HepG2 (cell line): ENCODE measurements around the gene H19. TPM values are rescaled to one million over a fixed set of nuclear protein-coding genes. Genes with fewer than 3 reads are reported as not detected.

Experiments
- ATAC-seq: fragments of 200-7000 bp; cut with Tn5 transposase; 3 replicates; pipeline ENCODE4 v1.9.1; 2020; ENCODE audit warnings: mild to moderate bottlenecking, moderate library complexity
- BruUV-seq: library from RNA; stranded (reverse); fragments of 400-500 nt; replicated peaks from 2 replicates; lab custom pipeline; 2021; lab: Mats Ljungman, UMichigan
- CTCF ChIA-PET: fragments of 300-600 bp; formaldehyde crosslinking; extraction: SDS; loops from one replicate; lab custom pipeline; 2021; ENCODE audit warnings: low total read pairs, inconsistent platforms, low intra/inter-chr PET ratio; lab: Yijun Ruan, JAX
- POLR2A ChIA-PET: fragments of 350-600 bp; sonication (Branson Sonifier 250); formaldehyde crosslinking; loops from one replicate; lab custom pipeline; 2020; ENCODE audit warnings: antibody characterized with exemption, inconsistent platforms; lab: Yijun Ruan, JAX
- DNase-seq: peaks from one replicate; pipeline ENCODE4 v3.0.0-alpha.2; 2015; ENCODE audit warnings: low spot score
- FAIRE-seq: peaks from 3 replicates; lab custom pipeline; 2011; peaks lifted over from hg19 to GRCh38; lab: Jason Lieb, UNC
- H2AFZ ChIP-seq: one replicate; pipeline ENCODE4 v1.6.1; 2011; ENCODE audit warnings: low read length, inconsistent platforms
- H3K27ac ChIP-seq: fragments of 300-600 bp; 3 replicates; pipeline ENCODE4 v1.8.0; 2011; ENCODE audit warnings: mixed run types, mild to moderate bottlenecking, mixed read lengths, low read length, inconsistent platforms; ENCODE audit not compliant: insufficient read depth; ENCODE audit errors: extremely low read length
- H3K27me3 ChIP-seq, 2 experiments: fragments of 200-600 bp in 1 of 2; 2 replicates in 1 of 2; 3 replicates in 1 of 2; pipeline versions ENCODE4 v1.6.0 to v1.8.0; 2011; ENCODE audit warnings: low read length in 2 of 2, mild to moderate bottlenecking in 2 of 2, moderate library complexity in 2 of 2, inconsistent platforms in 1 of 2; ENCODE audit not compliant: insufficient read depth in 2 of 2, control insufficient read depth in 1 of 2
- H3K36me3 ChIP-seq, 2 experiments: fragments of 200-600 bp in 1 of 2; replicated peaks in 1 of 2; 2 replicates in 1 of 2; 3 replicates in 1 of 2; pipeline versions ENCODE4 v1.5.1 to v1.8.0; 2011; ENCODE audit warnings: low read length in 2 of 2, inconsistent platforms in 1 of 2; ENCODE audit not compliant: insufficient read depth in 2 of 2, control insufficient read depth in 1 of 2
- H3K4me1 ChIP-seq: 2 replicates; pipeline ENCODE4 v1.5.1; 2012; ENCODE audit warnings: low read length, inconsistent platforms; ENCODE audit not compliant: insufficient read depth
- H3K4me2 ChIP-seq: 2 replicates; pipeline ENCODE4 v1.6.0; 2011; ENCODE audit warnings: low read depth, low read length, inconsistent platforms
- H3K4me3 ChIP-seq, 3 experiments: fragments of 200-600 bp in 1 of 3; sonication (generic), shearing (Covaris generic) in 1 of 3; replicated peaks in 1 of 3; 2 replicates each; pipeline ENCODE4 v1.5.1; 2011 to 2016; ENCODE audit warnings: low read length in 3 of 3, inconsistent platforms in 2 of 3, low read depth in 2 of 3, mild to moderate bottlenecking in 2 of 3, control low read depth in 1 of 3, mixed read lengths in 1 of 3; ENCODE audit not compliant: insufficient read depth in 1 of 3
- H3K79me2 ChIP-seq: one replicate; pipeline ENCODE4 v1.6.1; 2011; ENCODE audit warnings: low read length, inconsistent platforms; ENCODE audit not compliant: insufficient read depth
- H3K9ac ChIP-seq: 2 replicates; pipeline ENCODE4 v1.6.0; 2011; ENCODE audit warnings: mild to moderate bottlenecking, low read depth, low read length, inconsistent platforms; ENCODE audit not compliant: insufficient read depth
- H3K9me3 ChIP-seq: 2 replicates; pipeline ENCODE4 v1.5.1; 2012; ENCODE audit warnings: mild to moderate bottlenecking, low read length
- H4K20me1 ChIP-seq: 2 replicates; pipeline ENCODE4 v1.6.0; 2011; ENCODE audit warnings: inconsistent platforms, mild to moderate bottlenecking, low read length, moderate library complexity; ENCODE audit not compliant: insufficient read depth
- ARID2 ChIP-seq: sonication (generic); formaldehyde crosslinking; IDR thresholded peaks from 2 replicates; pipeline ENCODE4 v1.8.1; 2022; ENCODE audit warnings: mild to moderate bottlenecking, missing genetic modification reagents, borderline replicate concordance
- EEA1 ChIP-seq: sonication (generic); formaldehyde crosslinking; IDR thresholded peaks from 2 replicates; pipeline ENCODE4 v1.5.1; 2020; ENCODE audit warnings: mild to moderate bottlenecking, missing genetic modification reagents, borderline replicate concordance
- GLMP ChIP-seq: sonication (generic); formaldehyde crosslinking; IDR thresholded peaks from 2 replicates; pipeline ENCODE4 v1.9.0; 2021; ENCODE audit warnings: missing genetic modification reagents, mild to moderate bottlenecking, borderline replicate concordance
- IRF2 ChIP-seq: IDR thresholded peaks from 2 replicates; pipeline ENCODE4 v1.6.1; 2018; ENCODE audit warnings: missing genetic modification reagents, missing compliant biosample characterization
- POGZ ChIP-seq: sonication (generic); formaldehyde crosslinking; IDR thresholded peaks from 2 replicates; pipeline ENCODE4 v1.4.0; 2020; ENCODE audit warnings: mild to moderate bottlenecking, missing genetic modification reagents
- RCOR2 ChIP-seq: IDR thresholded peaks from 2 replicates; pipeline ENCODE4 v1.6.1; 2016; ENCODE audit warnings: missing biosample characterization, missing genetic modification reagents
- SSRP1 ChIP-seq: IDR thresholded peaks from 2 replicates; pipeline ENCODE4 v1.6.1; 2016; ENCODE audit warnings: control low read depth
- ZBTB10 ChIP-seq: sonication (generic); formaldehyde crosslinking; IDR thresholded peaks from 2 replicates; pipeline ENCODE4 v1.4.0; 2020; ENCODE audit warnings: missing genetic modification reagents, borderline replicate concordance
- ZFP37 ChIP-seq: sonication (generic); formaldehyde crosslinking; IDR thresholded peaks from 2 replicates; pipeline ENCODE4 v1.4.0; 2020; ENCODE audit warnings: missing genetic modification reagents, borderline replicate concordance
- ZNF329 ChIP-seq: sonication (generic); formaldehyde crosslinking; IDR thresholded peaks from 2 replicates; pipeline ENCODE4 v1.9.0; 2021; ENCODE audit warnings: low read depth, mild to moderate bottlenecking, missing genetic modification reagents
- WGBS: methylation state at CpG from one replicate; pipeline ENCODE4 v1.1.6; 2017; ENCODE audit warnings: low lambda C conversion rate; 5-methylcytosine and 5-hydroxymethylcytosine counted together
- in situ Hi-C: cut with HindIII; loops from 2 replicates; pipeline ENCODE4 v1.10.0; 2017; ENCODE audit warnings: low pct_unique_long_range_greater_than_20kb; ENCODE audit not compliant: extremely low pct_ligation_motif_present
- intact Hi-C: fragments of 100-400 bp; cut with micrococcal nuclease; formaldehyde crosslinking; loops from one replicate; pipeline ENCODE4 v1.10.0; 2022; ENCODE audit not compliant: unreplicated experiment
- polyA plus RNA-seq, 8 experiments: library from polyadenylated mRNA; depleted of rRNA in 3 of 8; stranded (reverse) in 7 of 8; unstranded in 1 of 8; fragments of >200 nt; fragmentation: Illumina TruSeq in 4 of 8; extraction: Trizol in 4 of 8; gene quantifications; 2 replicates each; pipeline versions ENCODE4 v1.2.1 to v1.2.3, GENCODE V29; 2011 to 2016; ENCODE audit warnings: low read depth in 4 of 8, missing spikeins in 1 of 8, mixed read lengths in 1 of 8; ENCODE audit not compliant: insufficient read depth in 1 of 8
- total RNA-seq, 5 experiments: library from RNA; depleted of rRNA; stranded (reverse); fragments of >200 nt; fragmentation: Illumina TruSeq; extraction: Trizol; gene quantifications; 2 replicates each; pipeline ENCODE4 v1.2.3, GENCODE V29; 2016; ENCODE audit warnings: low read depth in 1 of 5
- TF ChIP-seq, protein P1 (sequence below): IDR thresholded peaks from 2 replicates; pipeline ENCODE4 v1.6.1; 2016; ENCODE audit warnings: low read depth, control low read depth

The H19 gene
- total and polyA plus RNA-seq, 2 of the 13 experiments (the other 11 are each of a cell fraction or from before 2014, with no cell fraction given) = 1.2 to 2.4 TPM

- no peaks in the 10 kb centered on the region for H3K36me3 ChIP-seq
- no peak overlapping the region for H3K27ac ChIP-seq
- no peak for FAIRE-seq
- H3K4me3 ChIP-seq = no peak overlapping the region
- no peak for ATAC-seq
- in situ Hi-C loops (no loop called here), intact Hi-C loops (no loop called here)
- H3K4me1 ChIP-seq = no peaks in the 10 kb centered on the region
- no peak for TF ChIP-seq IRF2
- TF ChIP-seq GLMP (CRISPR knock-in tag) = no peak
- no peak for TF ChIP-seq ZNF329
- no peaks in the 10 kb centered on the region for H4K20me1 ChIP-seq
- ChIA-PET POLR2A (interaction anchor here (0.8 to 5.6 kb wide), 5 partner anchors 19 to 201 kb away, joined by 3 to 124 read pairs (median 3); no protein-coding TSS in a partner anchor), CTCF (interaction anchor here (2.0 to 4.7 kb wide), 2 partner anchors 200 to 202 kb away, joined by 5 to 27 read pairs; no protein-coding TSS in a partner anchor)
- no peak overlapping the region for H2AFZ ChIP-seq
- H3K79me2 ChIP-seq = no peaks in the 10 kb centered on the region
- DNase-seq = no peak
- H3K27me3 ChIP-seq = no peaks in the 10 kb centered on the region
- H3K9ac ChIP-seq = no peak overlapping the region
- H3K9me3 ChIP-seq = no peaks in the 10 kb centered on the region
- WGBS = no CpG with 5 or more reads among the region's 15 CpGs
- H3K4me2 ChIP-seq = no peak overlapping the region
- BruUV-seq = no TSS peak
These were observed 47.7 kb downstream of the H19 start for GRCh38 chr11:1949922-1950321.

- Histone ChIP-seq H2AFZ (no peak overlapping the region), H3K4me1 (no peaks in the 10 kb centered on the region), H3K4me2 (no peak overlapping the region), H3K79me2 (no peaks in the 10 kb centered on the region), H3K27ac (no peak overlapping the region), H3K9me3 (no peaks in the 10 kb centered on the region), H4K20me1 (no peaks in the 10 kb centered on the region), H3K27me3 (no peaks in the 10 kb centered on the region), H3K9ac (no peak overlapping the region), H3K36me3 (no peaks in the 10 kb centered on the region), H3K4me3 (no peak overlapping the region)
- ATAC-seq (no peak), DNase-seq (no peak), FAIRE-seq (no peak)
- intact Hi-C loops (no loop called here), in situ Hi-C loops (no loop called here)
- CTCF ChIA-PET = interaction anchor here (2.0 to 4.7 kb wide), 2 partner anchors 201 to 202 kb away, joined by 5 to 27 read pairs; no protein-coding TSS in a partner anchor
- POLR2A ChIA-PET = interaction anchor here (1.0 to 5.6 kb wide), 9 partner anchors 20 to 258 kb away, joined by 3 to 124 read pairs (median 11); partner anchors contain the start of gene IGF2
- no TSS peak for BruUV-seq
- TF ChIP-seq EEA1 = no peak
- TF ChIP-seq ZFP37 (CRISPR knock-in tag) = no peak
- no peak for TF ChIP-seq SSRP1 (CRISPR knock-in tag)
- TF ChIP-seq, protein P1, sequence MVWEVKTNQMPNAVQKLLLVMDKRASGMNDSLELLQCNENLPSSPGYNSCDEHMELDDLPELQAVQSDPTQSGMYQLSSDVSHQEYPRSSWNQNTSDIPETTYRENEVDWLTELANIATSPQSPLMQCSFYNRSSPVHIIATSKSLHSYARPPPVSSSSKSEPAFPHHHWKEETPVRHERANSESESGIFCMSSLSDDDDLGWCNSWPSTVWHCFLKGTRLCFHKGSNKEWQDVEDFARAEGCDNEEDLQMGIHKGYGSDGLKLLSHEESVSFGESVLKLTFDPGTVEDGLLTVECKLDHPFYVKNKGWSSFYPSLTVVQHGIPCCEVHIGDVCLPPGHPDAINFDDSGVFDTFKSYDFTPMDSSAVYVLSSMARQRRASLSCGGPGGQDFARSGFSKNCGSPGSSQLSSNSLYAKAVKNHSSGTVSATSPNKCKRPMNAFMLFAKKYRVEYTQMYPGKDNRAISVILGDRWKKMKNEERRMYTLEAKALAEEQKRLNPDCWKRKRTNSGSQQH = no peak
- no peak for TF ChIP-seq RCOR2
- no peak for TF ChIP-seq ZBTB10
- TF ChIP-seq POGZ (CRISPR knock-in tag) = no peak
- TF ChIP-seq ARID2 (CRISPR knock-in tag) = no peak
- no CpG with 5 or more reads among the region's 6 CpGs for WGBS
These were observed 48.3 kb downstream of the H19 start for GRCh38 chr11:1949302-1949701.
